ENCODE measurements around the gene SEC61A1.

SEC61A1 gene

GRCh38 chr3:128078322-128078721 lies 26.1 kb downstream of the SEC61A1 start:
- peak; percentile 26 for DNase-seq

GRCh38 chr3:128078875-128079274 lies 26.6 kb downstream of the SEC61A1 start:
- no peak for DNase-seq

GRCh38 chr3:128079823-128080222 lies 27.6 kb downstream of the SEC61A1 start:
- DNase-seq = no peak

GRCh38 chr3:128080323-128081080 lies 28.3 kb downstream of the SEC61A1 start:
- DNase-seq = peak; percentile 94

GRCh38 chr3:128081226-128081625 lies 29.0 kb downstream of the SEC61A1 start:
- no peak for DNase-seq

- peak; percentile 59 for DNase-seq
Observed at GRCh38 chr3:128081846-128082245, 29.6 kb downstream of the SEC61A1 start.

- DNase-seq = no peak
Observed at GRCh38 chr3:128082546-128082945, 30.3 kb downstream of the SEC61A1 start.

- DNase-seq = no peak
Observed at GRCh38 chr3:128083396-128083795, 31.2 kb downstream of the SEC61A1 start.

- DNase-seq = peak; percentile 33
Observed at GRCh38 chr3:128083980-128084674, 31.9 kb downstream of the SEC61A1 start.

GRCh38 chr3:128084675-128085021 lies 32.4 kb downstream of the SEC61A1 start:
- no peak for DNase-seq

- no peak for DNase-seq
Observed at GRCh38 chr3:128089135-128089534, 36.9 kb downstream of the SEC61A1 start.

- peak; percentile 20 for DNase-seq
Observed at GRCh38 chr3:128091586-128091985, 39.3 kb downstream of the SEC61A1 start.

- peak; percentile 50 for DNase-seq
Observed at GRCh38 chr3:128094295-128095151, 42.3 kb downstream of the SEC61A1 start.

- peak; percentile 85 for DNase-seq
Observed at GRCh38 chr3:128095222-128095703, 43.0 kb downstream of the SEC61A1 start.

GRCh38 chr3:128098234-128098633 lies 46.0 kb downstream of the SEC61A1 start:
- DNase-seq = no peak

GRCh38 chr3:128100161-128100560 lies 47.9 kb downstream of the SEC61A1 start:
- DNase-seq = no peak

GRCh38 chr3:128100638-128101037 lies 48.4 kb downstream of the SEC61A1 start:
- no peak for DNase-seq

GRCh38 chr3:128103136-128103676 lies 51.0 kb downstream of the SEC61A1 start:
- DNase-seq = no peak

GRCh38 chr3:128107834-128108233 lies 55.6 kb downstream of the SEC61A1 start:
- DNase-seq = no peak

GRCh38 chr3:128111147-128111546 lies 58.9 kb downstream of the SEC61A1 start:
- no peak for DNase-seq

GRCh38 chr3:128112357-128112968 lies 60.2 kb downstream of the SEC61A1 start:
- peak; percentile 80 for DNase-seq

All from fibroblast of skin of abdomen (primary cell).